ENCODE data around the gene PPIF.

DNA sequence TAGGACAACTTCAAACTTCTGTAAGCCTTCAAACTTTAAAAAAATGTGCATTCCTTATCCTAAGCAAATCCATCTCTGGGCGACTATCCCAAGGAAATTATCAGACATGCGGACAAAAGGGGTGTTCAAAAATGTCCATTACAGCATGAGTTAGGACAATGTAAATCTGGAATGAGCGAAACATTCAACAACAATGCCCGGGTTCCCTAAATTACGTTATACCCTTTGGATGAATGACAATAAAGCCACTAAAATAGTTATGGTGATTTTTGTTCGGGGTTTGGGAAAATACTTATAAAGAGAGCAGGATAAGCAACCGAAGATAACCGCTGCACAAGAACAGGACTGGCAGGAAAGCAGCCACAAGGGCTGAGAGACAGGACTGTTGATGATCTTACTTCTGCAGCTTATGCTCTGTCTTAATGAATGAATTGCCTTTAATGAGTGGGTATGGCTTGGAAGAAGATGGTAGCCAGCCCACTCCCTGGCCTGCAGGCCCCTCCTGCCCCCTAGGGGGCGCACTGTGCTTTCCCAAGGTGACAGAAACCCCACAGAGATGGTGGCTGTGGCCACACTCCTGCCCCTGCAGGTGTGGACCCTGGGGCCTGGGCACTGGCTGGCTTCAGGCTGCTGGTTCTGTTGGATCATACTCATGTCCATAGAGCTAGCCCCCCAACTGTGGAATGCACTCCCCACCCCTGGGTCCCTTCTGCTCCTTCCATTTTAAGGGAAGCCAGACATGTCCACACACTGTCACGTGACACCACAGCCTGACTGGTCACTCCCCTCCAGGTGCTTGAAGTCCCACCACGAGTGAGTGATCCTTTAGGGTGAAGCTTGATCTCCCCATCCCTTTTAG is 53.1 kb downstream of the PPIF start:
- TF ChIP-seq, protein P1, sequence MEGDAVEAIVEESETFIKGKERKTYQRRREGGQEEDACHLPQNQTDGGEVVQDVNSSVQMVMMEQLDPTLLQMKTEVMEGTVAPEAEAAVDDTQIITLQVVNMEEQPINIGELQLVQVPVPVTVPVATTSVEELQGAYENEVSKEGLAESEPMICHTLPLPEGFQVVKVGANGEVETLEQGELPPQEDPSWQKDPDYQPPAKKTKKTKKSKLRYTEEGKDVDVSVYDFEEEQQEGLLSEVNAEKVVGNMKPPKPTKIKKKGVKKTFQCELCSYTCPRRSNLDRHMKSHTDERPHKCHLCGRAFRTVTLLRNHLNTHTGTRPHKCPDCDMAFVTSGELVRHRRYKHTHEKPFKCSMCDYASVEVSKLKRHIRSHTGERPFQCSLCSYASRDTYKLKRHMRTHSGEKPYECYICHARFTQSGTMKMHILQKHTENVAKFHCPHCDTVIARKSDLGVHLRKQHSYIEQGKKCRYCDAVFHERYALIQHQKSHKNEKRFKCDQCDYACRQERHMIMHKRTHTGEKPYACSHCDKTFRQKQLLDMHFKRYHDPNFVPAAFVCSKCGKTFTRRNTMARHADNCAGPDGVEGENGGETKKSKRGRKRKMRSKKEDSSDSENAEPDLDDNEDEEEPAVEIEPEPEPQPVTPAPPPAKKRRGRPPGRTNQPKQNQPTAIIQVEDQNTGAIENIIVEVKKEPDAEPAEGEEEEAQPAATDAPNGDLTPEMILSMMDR (tag by site-specific recombination; IDR thresholded peaks at IDR 0.05) = peak; percentile 46
- TF ChIP-seq ZNF362 (tag by site-specific recombination; IDR thresholded peaks at IDR 0.05) = no peak
- no peak for TF ChIP-seq ATF2 (tag by site-specific recombination; IDR thresholded peaks at IDR 0.05; ENCODE audit: low read depth)
- TF ChIP-seq, protein P2, sequence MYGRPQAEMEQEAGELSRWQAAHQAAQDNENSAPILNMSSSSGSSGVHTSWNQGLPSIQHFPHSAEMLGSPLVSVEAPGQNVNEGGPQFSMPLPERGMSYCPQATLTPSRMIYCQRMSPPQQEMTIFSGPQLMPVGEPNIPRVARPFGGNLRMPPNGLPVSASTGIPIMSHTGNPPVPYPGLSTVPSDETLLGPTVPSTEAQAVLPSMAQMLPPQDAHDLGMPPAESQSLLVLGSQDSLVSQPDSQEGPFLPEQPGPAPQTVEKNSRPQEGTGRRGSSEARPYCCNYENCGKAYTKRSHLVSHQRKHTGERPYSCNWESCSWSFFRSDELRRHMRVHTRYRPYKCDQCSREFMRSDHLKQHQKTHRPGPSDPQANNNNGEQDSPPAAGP (tag by site-specific recombination; IDR thresholded peaks at IDR 0.05) = no peak
- TF ChIP-seq ZNF274 (IDR thresholded peaks at IDR 0.05; ENCODE audit: low read length) = no peak
- TF ChIP-seq ZNF274 (tag by site-specific recombination; IDR thresholded peaks at IDR 0.05; ENCODE audit: borderline replicate concordance) = no peak
- no peak for TF ChIP-seq ZNF133 (tag by site-specific recombination; IDR thresholded peaks at IDR 0.05)
- TF ChIP-seq ZNF114 (tag by site-specific recombination; IDR thresholded peaks at IDR 0.05) = no peak
- no peak for TF ChIP-seq ZNF558 (tag by site-specific recombination; IDR thresholded peaks at IDR 0.05)
- no peak for TF ChIP-seq ZNF549 (tag by site-specific recombination; IDR thresholded peaks at IDR 0.05)
- TF ChIP-seq PRDM10 (tag by site-specific recombination; IDR thresholded peaks at IDR 0.05) = no peak
